Kidney (tissue), 14 donors: Measurements from ENCODE around the gene ZNF436. TPM values are rescaled to one million over a fixed set of nuclear protein-coding genes. Genes with fewer than 3 reads are reported as not detected.

ENCODE experiments used
- DNase-seq, 5 donors: peaks; one replicate each; pipeline ENCODE4 v3.0.0-alpha.2; 2013 to 2020
- FAIRE-seq: peaks from 2 replicates; lab custom pipeline; 2012; peaks lifted over from hg19 to GRCh38; lab: Jason Lieb, UNC
- H3K27ac ChIP-seq, 2 donors: one replicate each; pipeline ENCODE4 v1.7.0; 2013; ENCODE audit warnings: low read depth in 2 of 2, low read length in 2 of 2, inconsistent platforms in 1 of 2
- H3K27me3 ChIP-seq: one replicate; pipeline ENCODE4 v1.7.1; 2013; ENCODE audit warnings: low read length, inconsistent platforms; ENCODE audit not compliant: control insufficient read depth, insufficient read depth
- H3K36me3 ChIP-seq, 3 donors: one replicate each; pipeline versions ENCODE4 v1.7.0 to v1.7.1; 2013; ENCODE audit warnings: low read length in 3 of 3, control low read depth in 1 of 3, inconsistent platforms in 1 of 3; ENCODE audit not compliant: insufficient read depth in 3 of 3, control insufficient read depth in 2 of 3
- H3K4me1 ChIP-seq, 3 donors: one replicate each; pipeline versions ENCODE4 v1.7.0 to v1.7.1; 2013; ENCODE audit warnings: low read length in 3 of 3, inconsistent platforms in 1 of 3, low read depth in 1 of 3; ENCODE audit not compliant: control insufficient read depth in 2 of 3, insufficient read depth in 2 of 3
- H3K4me3 ChIP-seq, 3 donors: one replicate each; pipeline versions ENCODE4 v1.7.0 to v1.8.1; 2013; ENCODE audit warnings: low read length in 3 of 3, control low read depth in 1 of 3, inconsistent platforms in 1 of 3
- H3K9ac ChIP-seq, 3 donors: one replicate each; pipeline versions ENCODE4 v1.7.0 to v1.7.1; 2013; ENCODE audit warnings: low read length in 3 of 3, control low read depth in 1 of 3, inconsistent platforms in 1 of 3
- H3K9me3 ChIP-seq, 3 donors: one replicate each; pipeline versions ENCODE4 v1.7.0 to v1.7.1; 2013; ENCODE audit warnings: low read length in 3 of 3, control low read depth in 1 of 3, inconsistent platforms in 1 of 3; ENCODE audit not compliant: control insufficient read depth in 2 of 3, insufficient read depth in 1 of 3
- CTCF ChIP-seq: IDR thresholded peaks from 3 replicates; pipeline ENCODE4 v1.5.1; 2012; ENCODE audit warnings: mild to moderate bottlenecking, moderate library complexity, borderline replicate concordance; ENCODE audit not compliant: insufficient read depth; ENCODE audit errors: extremely low read depth
- intact Hi-C: fragments of 100-400 bp; cut with DNase I; formaldehyde crosslinking; loops from one replicate; pipeline ENCODE4 v1.11.1; 2022
- polyA plus RNA-seq: library from polyadenylated mRNA; stranded (reverse); fragments of 350-450 nt; fragmentation: Illumina TruSeq; extraction: RNeasy Lipid Tissue Mini Kit (QIAGEN cat#74804); gene quantifications from one replicate; pipeline ENCODE4 v1.2.3, GENCODE V29; 2014; ENCODE audit warnings: low read depth, low replicate concordance; ENCODE audit not compliant: insufficient read depth
- total RNA-seq: library from RNA; stranded (reverse); fragmentation: NEBNext Ultra II Directional; extraction: Animal tissue kit (Norgen Biotek cat#: 25700); gene quantifications from one replicate; pipeline ENCODE4 v1.2.1, GENCODE V29; 2021
- donor health status: control.
- donor health status: control.
- donor health status: control.
- donor health status: control.
- donor health status: control.
- donor health status: DM: yes; HTN: yes; CAD: no.
- donor health status: Normal renal cell carcinoma (clear cell type).

The ZNF436 gene
- total and polyA plus RNA-seq, 2 donors from 2014 or later = 4.6 to 19.8 TPM

GRCh38 chr1:23402286-23403037 is 32.8 kb upstream of the ZNF436 start:
- no peak for TF ChIP-seq CTCF
- FAIRE-seq = no peak
- H3K9ac ChIP-seq = peak overlapping the region in 1 of 3 donors; percentile 28

GRCh38 chr1:23401313-23401712 is 31.7 kb upstream of the ZNF436 start:
- Histone ChIP-seq H3K27ac (no peak overlapping the region), H3K36me3 (peaks cover 0 to 20% (median 15%) of the 10 kb centered on the region in 3 donors), H3K9me3 (no peaks in the 10 kb centered on the region), H3K27me3 (no peaks in the 10 kb centered on the region), H3K4me1 (peaks cover 0 to 18% (median 11%) of the 10 kb centered on the region in 3 donors), H3K4me3 (no peak overlapping the region), H3K9ac (no peak overlapping the region)
- no peak for DNase-seq
- intact Hi-C loops = no loop called here
- FAIRE-seq = no peak
- no peak for TF ChIP-seq CTCF

More at GRCh38 chr1:23402286-23403037, 32.8 kb upstream of the ZNF436 start:
- Histone ChIP-seq H3K36me3 (peaks cover 0 to 19% (median 12%) of the 10 kb centered on the region in 3 donors), H3K4me1 (peaks cover 0 to 18% (median 11%) of the 10 kb centered on the region in 3 donors), H3K27me3 (no peaks in the 10 kb centered on the region), H3K9me3 (no peaks in the 10 kb centered on the region), H3K4me3 (no peak overlapping the region), H3K27ac (no peak overlapping the region)
- DNase-seq = no peak
- intact Hi-C loops = no loop called here

GRCh38 chr1:23400324-23401114 is 30.9 kb upstream of the ZNF436 start:
- DNase-seq (no peak), FAIRE-seq (no peak)

More at GRCh38 chr1:23400324-23401114, 30.9 kb upstream of the ZNF436 start:
- no peaks in the 10 kb centered on the region for H3K9me3 ChIP-seq
- TF ChIP-seq CTCF = no peak
- H3K4me3 ChIP-seq = no peak overlapping the region
- peaks cover 0 to 18% (median 11%) of the 10 kb centered on the region in 3 donors for H3K4me1 ChIP-seq
- H3K9ac ChIP-seq = no peak overlapping the region
- H3K27me3 ChIP-seq = no peaks in the 10 kb centered on the region
- peaks cover 0 to 17% (median 12%) of the 10 kb centered on the region in 3 donors for H3K36me3 ChIP-seq
- intact Hi-C loops = no loop called here
- H3K27ac ChIP-seq = no peak overlapping the region
